ENCODE data around the gene GDF9. TPM values are rescaled to one million over a fixed set of nuclear protein-coding genes. Genes with fewer than 3 reads are reported as not detected.
A peak's percentile ranks its signal among the peaks of the same experiment; 100 is the strongest.

GDF9 gene
- total RNA-seq, 1 experiment from 2014 or later, result 0.54 TPM

GRCh38 chr5:132883261-132883834, 17.1 kb upstream of the GDF9 start:
- no peaks in the 10 kb centered on the region for H3K27me3 ChIP-seq (ENCODE audit: control insufficient read depth, insufficient read depth, low read length)
- TF ChIP-seq TCF7L2 (IDR thresholded peaks at IDR 0.05; ENCODE audit: low read depth, low read length) (no peak), CTCF (IDR thresholded peaks at IDR 0.05) (peak; percentile 83)
- no peak overlapping the region for H3K27ac ChIP-seq (ENCODE audit: low read length)
- ChIA-PET CTCF (interaction anchor here (0.7 to 1.8 kb wide), 3 partner anchors 49 to 63 kb away, joined by 3 to 8 read pairs (median 3); partner anchors contain the start of gene SHROOM1), POLR2A (no interaction called here)
- no peak overlapping the region for H3K4me3 ChIP-seq (ENCODE audit: low read depth in 2 of 2, low read length in 2 of 2)
- H3K4me1 ChIP-seq (ENCODE audit: control insufficient read depth, insufficient read depth, low read length), result no peaks in the 10 kb centered on the region
- intact Hi-C loops (cut with micrococcal nuclease; ENCODE audit: unreplicated experiment), result loop anchor here (2.0 kb wide), 1 partner anchor 53 kb away; the partner anchor contains the start of gene SHROOM1
- H3K36me3 ChIP-seq (ENCODE audit: control insufficient read depth, insufficient read depth, low read length), result peaks cover 55% of the 10 kb centered on the region
- in situ Hi-C loops (cut with HindIII; ENCODE audit: low pct_unique_long_range_greater_than_20kb, low sequenced_read_pairs), result no loop called here
- no peaks in the 10 kb centered on the region for H3K9me3 ChIP-seq (ENCODE audit: control insufficient read depth, insufficient read depth, low read depth, low read length)
- ATAC-seq, result peak; percentile 97
- no peak for DNase-seq (ENCODE audit: low read depth, low spot score)
- BruUV-seq (replicated peaks), result no TSS peak

- H3K9me3 ChIP-seq (ENCODE audit: control insufficient read depth, insufficient read depth, low read depth, low read length), result no peaks in the 10 kb centered on the region
- in situ Hi-C loops (cut with HindIII; ENCODE audit: low pct_unique_long_range_greater_than_20kb, low sequenced_read_pairs) (no loop called here), intact Hi-C loops (cut with micrococcal nuclease; ENCODE audit: unreplicated experiment) (no loop called here)
- POLR2A ChIA-PET, result no interaction called here
- no peak for ATAC-seq
- BruUV-seq (replicated peaks), result no TSS peak
- no peaks in the 10 kb centered on the region for H3K27me3 ChIP-seq (ENCODE audit: control insufficient read depth, insufficient read depth, low read length)
- no peak overlapping the region for H3K4me3 ChIP-seq (ENCODE audit: low read depth in 2 of 2, low read length in 2 of 2)
- H3K27ac ChIP-seq (ENCODE audit: low read length), result no peak overlapping the region
- TF ChIP-seq TCF7L2 (IDR thresholded peaks at IDR 0.05; ENCODE audit: low read depth, low read length) (no peak), SIN3A (IDR thresholded peaks at IDR 0.05; ENCODE audit: borderline replicate concordance, insufficient read depth, low read depth, low read length) (no peak), REST (IDR thresholded peaks at IDR 0.05; ENCODE audit: insufficient read depth in 1 of 2, low read depth in 2 of 2, low read length in 1 of 2) (no peak), CTCF (IDR thresholded peaks at IDR 0.05) (no peak), POLR2AphosphoS5 (IDR thresholded peaks at IDR 0.05; ENCODE audit: low read depth, low read length) (no peak)
- H3K36me3 ChIP-seq (ENCODE audit: control insufficient read depth, insufficient read depth, low read length), result peaks cover 28% of the 10 kb centered on the region
- H3K4me1 ChIP-seq (ENCODE audit: control insufficient read depth, insufficient read depth, low read length), result no peaks in the 10 kb centered on the region
- CTCF ChIA-PET, result no interaction called here
- DNase-seq (ENCODE audit: low read depth, low spot score), result no peak
These were observed 11.7 kb upstream of the GDF9 start for GRCh38 chr5:132877938-132878337.
